Lower leg skin (tissue), 4 donors: Measurements from ENCODE around the gene ORC6. TPM values are rescaled to one million over a fixed set of nuclear protein-coding genes. Genes with fewer than 3 reads are reported as not detected.

Source experiments
- DNase-seq, 2 donors: peaks; one replicate each; pipeline ENCODE4 v3.0.0-alpha.2; 2019; ENCODE audit warnings: low spot score in 2 of 2
- H3K4me3 ChIP-seq: fragments of 200-600 bp; sonication (generic); 2 replicates; pipeline ENCODE4 v1.5.1; 2017; ENCODE audit warnings: mild to moderate bottlenecking, low read depth; ENCODE audit not compliant: poor library complexity, severe bottlenecking
- POLR2A ChIP-seq, 2 donors: fragments of 450-650 bp; IDR thresholded peaks; one replicate each; pipeline ENCODE4 v1.6.1; 2016 to 2017; ENCODE audit warnings: antibody characterized with exemption in 2 of 2, mild to moderate bottlenecking in 1 of 2, moderate library complexity in 1 of 2
- WGBS, 2 donors: methylation state at CpG; one replicate each; pipeline ENCODE4 v1.1.5; 2018; 5-methylcytosine and 5-hydroxymethylcytosine counted together
- intact Hi-C: fragments of 100-400 bp; cut with DNase I; formaldehyde crosslinking; loops from one replicate; pipeline ENCODE4 v1.15.0; 2023; ENCODE audit warnings: low total_unique reads
- total RNA-seq, 4 donors: library from RNA; depleted of rRNA; stranded (reverse); fragments of >200 nt; gene quantifications; one replicate each; pipeline ENCODE4 v1.1.0, GENCODE V29; 2016
- TF ChIP-seq, protein P1 (sequence below), 3 donors: fragments of 450-650 bp; IDR thresholded peaks; one replicate each; pipeline ENCODE4 v1.5.1; 2016; ENCODE audit warnings: antibody characterized with exemption in 3 of 3, mild to moderate bottlenecking in 3 of 3, moderate library complexity in 2 of 3

ORC6 gene
- total RNA-seq, 4 donors from 2014 or later, result 0.49 to 1.5 (median 1.2) TPM; not detected in 1

DNA sequence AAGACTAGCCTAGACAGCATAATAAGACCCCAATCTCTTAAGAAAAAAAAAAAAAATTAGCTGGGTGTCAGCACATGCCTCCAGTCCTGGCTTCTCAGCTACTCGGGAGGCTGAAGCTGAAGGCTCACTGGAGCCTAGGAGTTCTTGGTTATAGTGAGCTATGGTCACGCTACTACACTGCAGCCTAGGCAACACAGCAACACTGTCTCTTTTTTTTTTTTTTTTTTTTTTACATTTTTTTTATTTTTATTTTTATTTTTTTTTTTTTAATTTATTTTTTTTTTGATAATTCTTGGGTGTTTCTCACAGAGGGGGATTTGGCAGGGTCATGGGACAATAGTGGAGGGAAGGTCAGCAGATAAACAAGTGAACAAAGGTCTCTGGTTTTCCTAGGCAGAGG, 4.1 kb downstream of the ORC6 start:
- intact Hi-C loops, result no loop called here
- TF ChIP-seq POLR2A (IDR thresholded peaks at IDR 0.05), result no peak
- TF ChIP-seq, protein P1, sequence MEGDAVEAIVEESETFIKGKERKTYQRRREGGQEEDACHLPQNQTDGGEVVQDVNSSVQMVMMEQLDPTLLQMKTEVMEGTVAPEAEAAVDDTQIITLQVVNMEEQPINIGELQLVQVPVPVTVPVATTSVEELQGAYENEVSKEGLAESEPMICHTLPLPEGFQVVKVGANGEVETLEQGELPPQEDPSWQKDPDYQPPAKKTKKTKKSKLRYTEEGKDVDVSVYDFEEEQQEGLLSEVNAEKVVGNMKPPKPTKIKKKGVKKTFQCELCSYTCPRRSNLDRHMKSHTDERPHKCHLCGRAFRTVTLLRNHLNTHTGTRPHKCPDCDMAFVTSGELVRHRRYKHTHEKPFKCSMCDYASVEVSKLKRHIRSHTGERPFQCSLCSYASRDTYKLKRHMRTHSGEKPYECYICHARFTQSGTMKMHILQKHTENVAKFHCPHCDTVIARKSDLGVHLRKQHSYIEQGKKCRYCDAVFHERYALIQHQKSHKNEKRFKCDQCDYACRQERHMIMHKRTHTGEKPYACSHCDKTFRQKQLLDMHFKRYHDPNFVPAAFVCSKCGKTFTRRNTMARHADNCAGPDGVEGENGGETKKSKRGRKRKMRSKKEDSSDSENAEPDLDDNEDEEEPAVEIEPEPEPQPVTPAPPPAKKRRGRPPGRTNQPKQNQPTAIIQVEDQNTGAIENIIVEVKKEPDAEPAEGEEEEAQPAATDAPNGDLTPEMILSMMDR (IDR thresholded peaks at IDR 0.05), result no peak
- no peak overlapping the region for H3K4me3 ChIP-seq
- 93 to 95% methylated on average over 2 of the region's 2 CpGs for WGBS, 2 donors
- no peak for DNase-seq

DNA sequence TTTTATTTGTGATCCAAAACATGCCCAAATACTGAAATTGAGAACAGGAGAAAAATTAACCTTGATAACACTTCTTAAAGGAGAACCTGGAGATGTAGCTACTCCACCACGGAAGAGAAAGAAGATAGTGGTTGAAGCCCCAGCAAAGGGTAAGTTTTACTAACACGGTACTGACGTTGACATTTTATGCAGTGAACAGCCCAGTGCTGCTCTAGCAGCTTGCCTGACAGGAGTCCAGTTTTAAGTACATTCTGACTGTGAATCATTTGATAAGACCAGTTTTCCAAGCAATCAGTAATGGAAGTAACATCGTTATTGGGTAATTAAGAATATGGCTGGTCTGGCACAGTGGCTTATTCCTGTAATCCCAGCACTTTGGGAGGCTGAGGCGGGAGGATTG, 6.5 kb downstream of the ORC6 start:
- DNase-seq, result no peak
- H3K4me3 ChIP-seq, result no peak overlapping the region
- intact Hi-C loops, result no loop called here
- WGBS, 2 donors, result 92 to 93% methylated on average over 5 of the region's 5 CpGs
- no peak for TF ChIP-seq POLR2A (IDR thresholded peaks at IDR 0.05)
- TF ChIP-seq, protein P1 (IDR thresholded peaks at IDR 0.05), result no peak

DNA sequence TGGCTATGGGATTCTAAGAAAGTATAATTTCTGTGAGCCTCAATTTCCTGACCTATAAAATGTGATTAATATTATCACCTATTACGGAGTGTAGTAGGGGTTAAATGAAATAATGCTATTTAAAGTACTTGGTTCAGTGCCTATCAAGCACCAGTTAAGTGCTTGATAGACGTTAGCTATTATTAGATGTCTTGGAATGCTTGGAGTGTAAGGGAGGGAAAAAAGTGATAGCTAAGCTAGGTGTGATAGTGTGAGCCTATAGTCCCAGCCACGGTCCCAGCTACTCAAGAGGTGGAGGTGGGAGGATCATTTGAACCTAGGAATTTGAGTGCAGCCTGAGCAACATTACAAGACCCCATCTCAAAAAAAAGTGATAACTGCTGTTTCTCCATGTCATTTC, 7.5 kb downstream of the ORC6 start:
- no peak for TF ChIP-seq POLR2A (IDR thresholded peaks at IDR 0.05)
- TF ChIP-seq, protein P1 (IDR thresholded peaks at IDR 0.05), result no peak
- WGBS, 2 donors, result 78 to 84% methylated on average over 3 of the region's 3 CpGs
- no peak for DNase-seq
- intact Hi-C loops, result no loop called here
- H3K4me3 ChIP-seq, result no peak overlapping the region

DNA sequence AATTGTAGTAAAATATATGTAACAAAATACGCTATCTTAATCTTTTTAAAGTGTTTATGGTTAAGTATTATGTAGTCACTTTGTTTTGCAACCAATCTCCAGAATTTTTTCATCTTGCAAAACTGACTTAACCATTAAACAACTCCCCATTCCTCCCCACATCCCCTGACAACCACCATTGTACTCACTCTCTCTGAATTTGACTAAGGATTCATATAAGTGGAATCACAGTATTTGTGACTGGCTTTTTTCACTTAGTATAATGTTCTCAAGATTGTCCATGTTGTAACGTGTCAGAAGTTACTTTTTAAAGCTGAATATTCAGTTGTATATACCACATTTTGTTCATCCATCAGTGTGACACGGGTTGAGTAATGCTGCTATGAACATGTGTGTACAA, 10.6 kb downstream of the ORC6 start:
- H3K4me3 ChIP-seq, result no peak overlapping the region
- WGBS, 2 donors, result 95 to 96% methylated on average over 3 of the region's 3 CpGs
- DNase-seq, result no peak
- no peak for TF ChIP-seq POLR2A (IDR thresholded peaks at IDR 0.05)
- TF ChIP-seq, protein P1 (IDR thresholded peaks at IDR 0.05), result no peak
- intact Hi-C loops, result no loop called here

DNA sequence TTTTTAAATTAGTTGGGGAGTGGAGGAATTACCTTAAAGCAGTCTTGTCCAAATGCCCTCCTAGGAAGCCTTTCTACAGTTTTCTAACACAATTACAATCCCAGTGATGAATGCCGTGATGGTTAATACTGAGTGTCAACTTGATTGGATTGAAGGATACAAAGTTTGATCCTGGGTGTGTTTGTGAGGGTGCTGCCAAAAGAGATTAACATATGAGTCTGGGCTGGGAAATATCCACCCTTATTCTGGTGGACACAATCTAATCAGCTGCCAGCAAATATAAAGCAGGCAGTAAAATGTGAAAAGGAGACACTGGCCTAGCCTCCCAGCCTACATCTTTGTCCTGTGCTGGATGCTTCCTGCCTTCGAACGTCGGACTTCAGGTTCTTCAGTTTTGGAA, 12.2 kb downstream of the ORC6 start:
- intact Hi-C loops, result no loop called here
- 87 to 91% methylated on average over 4 of the region's 4 CpGs for WGBS, 2 donors
- TF ChIP-seq, protein P1 (IDR thresholded peaks at IDR 0.05), result no peak
- no peak for TF ChIP-seq POLR2A (IDR thresholded peaks at IDR 0.05)

DNA sequence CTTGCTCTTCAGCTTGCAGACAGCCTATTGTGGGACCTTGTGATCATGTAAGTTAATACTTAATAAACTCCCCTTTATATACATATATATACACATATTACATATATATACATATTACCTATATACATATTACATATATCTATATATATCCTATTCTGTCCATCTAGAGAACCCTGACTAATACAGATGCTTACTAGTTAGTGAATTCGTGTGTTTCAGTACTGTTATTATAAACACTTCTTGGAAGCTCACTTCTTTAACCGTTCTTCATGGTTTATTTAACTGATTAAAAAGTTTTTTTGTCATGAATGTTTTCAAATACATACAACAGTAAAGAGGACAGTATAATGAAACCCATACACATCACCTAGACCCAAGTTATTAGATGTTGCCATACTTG, 12.6 kb downstream of the ORC6 start:
- 89 to 92% methylated on average over 2 of the region's 2 CpGs for WGBS, 2 donors
- H3K4me3 ChIP-seq, result no peak overlapping the region
- no peak for DNase-seq
- intact Hi-C loops, result no loop called here
- no peak for TF ChIP-seq POLR2A (IDR thresholded peaks at IDR 0.05)
- TF ChIP-seq, protein P1 (IDR thresholded peaks at IDR 0.05), result no peak

More for the DNA sequence above, 12.2 kb downstream of the ORC6 start:
- DNase-seq, result no peak
- no peak overlapping the region for H3K4me3 ChIP-seq
